HG02938 (cell line): ENCODE measurements around the gene ZRANB1.

Source experiments
- ATAC-seq: cut with Tn5 transposase; IDR thresholded peaks from one replicate; pipeline ENCODE4 v1.9.1; 2021; ENCODE audit warnings: mild to moderate bottlenecking, moderate library complexity; ENCODE audit not compliant: unreplicated experiment

ZRANB1 gene

DNA sequence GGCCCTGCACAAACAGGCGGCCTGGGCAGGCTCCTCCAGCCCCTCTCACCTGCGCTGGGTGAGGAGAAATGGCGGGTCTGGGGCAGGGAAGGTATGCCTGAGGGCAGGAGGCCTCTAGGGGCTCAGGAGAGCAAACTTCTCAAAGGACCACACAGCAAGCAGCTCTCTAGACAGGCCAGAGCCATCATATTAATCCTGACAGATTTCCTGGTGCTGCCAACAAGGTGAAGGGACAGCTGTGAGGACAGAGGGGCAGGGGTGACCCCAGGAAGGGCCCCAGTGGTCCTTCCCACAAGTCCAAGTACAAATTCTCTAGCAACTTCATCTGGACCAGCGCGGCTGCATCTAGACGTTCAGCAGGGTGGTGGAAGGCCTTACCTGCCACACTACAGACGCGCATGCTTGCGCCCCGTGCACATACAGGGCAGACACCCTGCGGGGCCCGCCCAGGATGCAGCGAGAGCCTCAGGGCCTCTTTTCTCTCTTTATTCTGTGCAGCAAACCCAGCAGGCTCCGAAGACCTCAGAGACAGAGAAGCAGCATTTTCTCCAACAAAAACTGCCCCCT lies 62.1 kb downstream of the ZRANB1 start:
- no peak for ATAC-seq

DNA sequence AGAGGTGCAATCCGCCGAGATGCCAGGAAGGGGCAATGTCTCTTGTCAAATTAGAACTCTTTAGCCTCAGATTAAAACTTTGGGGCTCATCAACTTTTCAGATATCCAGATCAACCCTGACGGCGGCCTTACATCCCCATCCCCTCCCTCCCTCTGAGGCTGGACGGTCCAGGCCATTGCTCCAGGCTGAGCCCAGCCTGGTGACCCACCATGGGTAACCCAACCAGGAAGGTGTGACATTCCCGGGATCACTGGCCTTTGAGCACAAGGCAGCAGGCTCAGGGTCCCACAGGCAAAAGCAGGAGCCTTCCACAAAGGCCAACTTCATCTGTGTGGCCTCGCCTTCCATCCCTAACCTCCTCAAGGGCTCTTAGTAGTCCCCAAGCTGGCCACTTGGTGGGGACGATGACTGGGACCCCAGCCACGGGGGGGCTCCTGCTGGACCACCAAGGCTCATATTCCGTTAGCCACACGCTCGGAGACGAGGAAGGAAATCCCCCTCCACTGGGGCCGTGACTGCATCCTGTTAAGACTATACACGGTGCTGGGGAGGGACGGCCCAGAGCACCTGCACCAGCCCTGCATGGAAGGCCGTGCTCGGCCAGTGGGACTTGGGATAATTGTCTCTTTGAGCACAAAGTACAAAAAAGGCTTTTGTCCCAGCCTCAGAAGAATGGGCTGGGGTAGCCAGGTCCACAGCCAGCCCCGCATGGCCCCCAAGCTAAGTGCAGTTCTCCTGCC lies 62.8 kb downstream of the ZRANB1 start:
- no peak for ATAC-seq

GRCh38 chr10:125005312-125006187 lies 63.6 kb downstream of the ZRANB1 start:
- no peak for ATAC-seq

- no peak for ATAC-seq
Measured at GRCh38 chr10:125006188-125006680, 64.3 kb downstream of the ZRANB1 start.

DNA sequence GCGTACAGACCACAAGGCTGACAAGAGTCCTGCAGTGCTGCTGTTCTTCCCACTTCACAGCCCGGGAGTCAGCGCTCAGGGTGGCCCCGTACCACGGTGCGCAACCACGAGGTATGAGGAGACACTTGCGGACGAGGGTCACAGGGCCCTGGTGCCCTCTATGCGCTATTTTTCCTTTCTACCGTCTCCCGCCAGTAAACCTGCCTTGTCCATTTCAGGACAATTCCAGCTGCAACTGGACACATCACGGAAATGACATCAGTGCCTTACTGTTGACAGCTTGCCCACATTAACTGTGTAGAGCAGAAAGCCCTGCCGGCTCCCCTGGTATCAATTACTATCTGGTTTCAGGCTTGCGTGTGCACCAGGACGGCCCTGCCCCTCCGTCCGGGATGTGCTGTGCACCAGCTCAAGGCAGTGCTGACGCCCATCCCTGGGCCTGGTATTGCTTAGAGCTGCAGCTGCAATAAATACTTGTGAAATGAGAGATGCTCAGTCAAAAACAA lies 65.1 kb downstream of the ZRANB1 start:
- no peak for ATAC-seq

DNA sequence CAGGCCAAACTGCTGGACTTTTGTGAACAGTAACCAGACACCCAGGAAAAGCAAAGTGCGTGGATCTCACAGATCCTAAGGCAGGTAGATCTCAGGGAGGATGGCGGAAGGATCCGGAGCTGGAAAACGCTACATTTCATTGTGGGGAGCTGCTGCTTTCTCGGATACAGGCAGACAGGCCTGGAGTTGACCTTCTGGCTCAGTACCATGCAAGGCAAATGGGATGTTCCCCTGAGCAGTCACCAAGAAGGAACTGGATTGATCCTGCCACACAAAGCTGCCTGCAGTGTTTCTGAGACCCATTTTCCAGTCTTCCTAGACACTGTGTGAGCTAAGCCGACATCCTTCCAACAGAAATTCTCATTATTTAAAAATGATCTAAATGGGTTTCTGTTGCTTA lies 65.5 kb downstream of the ZRANB1 start:
- ATAC-seq: no peak

DNA sequence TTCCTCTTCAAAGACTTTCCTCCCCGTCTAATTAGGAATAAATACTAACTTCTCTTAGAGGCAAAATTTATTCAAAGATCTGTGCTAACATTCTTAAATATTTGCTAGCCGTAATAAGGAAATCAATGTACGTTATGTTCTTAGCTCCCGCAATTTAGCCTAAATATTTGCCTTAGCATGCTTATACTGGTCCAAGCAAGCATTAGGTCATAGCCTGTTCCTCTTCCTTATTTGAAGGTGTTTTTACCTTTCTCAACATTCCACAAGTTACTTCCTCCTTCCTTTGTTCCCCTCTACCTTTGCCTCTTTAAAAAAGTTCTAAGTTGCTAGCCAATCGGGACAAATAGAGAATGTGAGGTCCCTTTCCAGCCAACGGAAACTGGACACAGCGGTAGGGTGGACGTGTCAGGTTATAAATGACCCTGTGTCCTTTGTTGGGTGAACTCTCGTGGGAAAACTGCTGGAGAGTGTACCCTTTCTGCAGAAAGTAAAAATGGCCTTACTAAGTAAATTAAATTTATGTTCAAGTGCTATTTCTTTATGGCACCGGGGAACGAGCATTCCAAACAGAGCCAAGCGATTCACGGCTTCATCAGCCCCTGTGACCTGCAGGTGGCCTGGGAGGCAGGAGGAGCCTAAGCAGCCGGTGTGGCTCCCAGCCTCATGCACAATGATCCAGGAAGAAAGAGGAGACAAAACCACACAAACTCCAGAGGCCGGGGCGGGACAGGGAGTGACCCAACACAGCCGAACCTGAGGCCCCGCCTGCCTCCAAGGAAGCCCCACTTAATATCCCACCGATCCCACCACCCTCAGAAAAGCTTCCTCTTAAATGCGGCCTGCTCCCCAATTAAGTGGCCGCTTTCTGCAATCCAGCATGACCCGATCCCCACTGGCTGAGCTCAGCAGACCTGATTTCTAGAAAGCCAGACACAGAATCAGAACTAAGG lies 67.0 kb downstream of the ZRANB1 start:
- ATAC-seq: no peak

GRCh38 chr10:125009661-125010161 lies 67.8 kb downstream of the ZRANB1 start:
- ATAC-seq: no peak

- ATAC-seq: no peak
Measured at GRCh38 chr10:125010362-125010761, 68.4 kb downstream of the ZRANB1 start.

DNA sequence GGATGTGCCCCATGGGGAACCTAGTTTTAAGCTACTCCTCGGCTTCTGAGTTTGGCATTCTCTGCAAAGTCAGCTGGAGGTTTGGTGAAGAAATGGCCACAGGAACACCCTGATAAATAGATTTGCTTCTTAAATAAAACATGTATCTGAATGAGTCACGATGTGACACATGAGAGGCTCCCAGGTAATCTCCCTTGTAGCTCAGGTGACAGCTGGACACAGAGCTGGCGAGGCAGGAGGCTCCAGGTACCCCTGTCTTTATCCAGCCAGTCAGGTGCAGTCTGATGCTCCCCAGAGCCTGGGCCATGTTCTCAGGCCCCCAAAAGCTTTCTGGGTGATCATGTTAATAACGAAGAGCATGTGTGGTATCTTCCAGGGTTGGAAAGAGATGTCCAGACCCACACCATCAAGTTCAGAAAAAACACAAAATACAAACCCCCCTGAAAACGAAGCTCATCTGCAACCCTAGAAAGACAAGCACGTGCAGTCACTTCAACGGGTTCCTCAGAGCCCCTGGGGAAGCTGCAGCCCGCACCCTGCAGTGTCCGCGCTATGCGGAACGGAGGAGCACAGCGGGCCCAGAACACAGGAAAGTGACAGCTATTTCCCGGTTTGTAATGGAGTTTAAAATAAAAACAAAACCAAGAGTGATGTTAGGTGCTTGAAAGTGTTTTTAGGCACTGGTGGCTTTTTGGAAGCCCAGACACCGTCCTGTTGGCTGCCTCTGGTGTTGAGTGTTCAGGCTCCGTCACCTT lies 69.4 kb downstream of the ZRANB1 start:
- ATAC-seq: no peak

DNA sequence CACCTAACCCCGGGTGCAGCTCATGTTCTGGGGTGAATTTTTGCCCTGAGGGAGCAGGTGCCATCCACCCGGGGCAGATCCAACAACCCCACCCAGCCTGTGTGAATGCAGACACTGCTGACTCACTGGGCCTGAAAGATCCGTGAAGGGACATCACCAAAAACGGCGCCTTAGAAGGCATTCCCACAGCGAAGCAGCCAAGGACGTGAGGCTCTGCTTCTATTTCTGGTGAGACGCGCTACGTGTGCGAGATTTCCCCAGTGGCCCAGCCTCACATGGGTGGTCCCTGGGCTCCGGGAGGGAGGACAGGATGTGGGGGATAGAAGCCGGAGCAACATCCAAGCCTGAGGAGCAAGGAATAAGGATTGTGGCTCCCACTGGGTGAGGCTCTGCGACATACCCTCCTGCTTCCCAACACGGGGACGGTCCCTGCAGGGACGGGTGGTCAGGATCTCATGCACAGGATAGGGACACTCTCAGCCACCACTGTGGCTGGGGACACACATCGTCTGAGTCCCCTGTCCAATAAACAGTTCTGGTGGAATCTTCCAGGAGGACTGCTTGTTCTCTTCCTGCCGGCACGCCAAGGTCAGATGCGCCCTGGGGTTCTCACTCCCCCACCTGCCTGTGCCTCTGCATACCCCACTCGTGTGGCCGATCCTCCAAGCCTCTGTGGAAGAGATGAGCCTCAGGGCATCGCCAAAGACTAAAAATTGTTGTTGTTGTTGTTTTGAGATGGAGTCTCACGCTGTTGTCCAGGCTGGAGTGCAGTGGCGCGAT lies 70.2 kb downstream of the ZRANB1 start:
- ATAC-seq: no peak

DNA sequence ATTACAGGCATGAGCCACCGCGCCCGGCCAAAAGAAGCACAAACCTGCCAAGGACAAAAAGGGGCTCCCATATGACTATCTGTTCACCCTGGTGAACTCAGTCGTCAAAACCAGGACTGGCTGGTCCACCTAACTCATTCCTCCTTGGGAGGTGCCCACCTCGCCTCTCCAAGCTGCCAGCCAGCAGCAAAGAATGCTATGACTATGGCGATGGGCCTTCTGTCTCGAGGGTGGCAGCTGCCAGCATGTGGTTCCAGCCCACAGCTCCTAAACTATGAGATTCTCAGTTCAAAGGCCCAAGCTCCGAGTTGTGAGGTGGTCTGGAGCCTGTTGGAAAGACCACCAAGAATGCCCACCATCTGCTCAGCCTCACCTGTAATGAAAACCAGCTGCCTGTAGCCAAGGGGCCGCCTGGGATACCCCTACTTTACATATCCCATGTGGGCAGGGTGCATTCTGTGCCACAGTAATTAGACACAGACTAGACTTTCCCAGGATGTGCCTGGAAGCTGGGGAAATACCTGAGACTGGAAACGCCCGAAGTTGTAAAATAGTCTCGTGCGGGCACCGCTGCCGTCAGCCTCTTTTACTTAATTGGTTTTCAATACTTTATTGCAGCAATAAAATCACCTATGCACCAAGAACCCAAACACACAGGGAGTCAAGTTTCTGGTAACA lies 71.1 kb downstream of the ZRANB1 start:
- no peak for ATAC-seq

GRCh38 chr10:125013529-125013872 lies 71.6 kb downstream of the ZRANB1 start:
- no peak for ATAC-seq

DNA sequence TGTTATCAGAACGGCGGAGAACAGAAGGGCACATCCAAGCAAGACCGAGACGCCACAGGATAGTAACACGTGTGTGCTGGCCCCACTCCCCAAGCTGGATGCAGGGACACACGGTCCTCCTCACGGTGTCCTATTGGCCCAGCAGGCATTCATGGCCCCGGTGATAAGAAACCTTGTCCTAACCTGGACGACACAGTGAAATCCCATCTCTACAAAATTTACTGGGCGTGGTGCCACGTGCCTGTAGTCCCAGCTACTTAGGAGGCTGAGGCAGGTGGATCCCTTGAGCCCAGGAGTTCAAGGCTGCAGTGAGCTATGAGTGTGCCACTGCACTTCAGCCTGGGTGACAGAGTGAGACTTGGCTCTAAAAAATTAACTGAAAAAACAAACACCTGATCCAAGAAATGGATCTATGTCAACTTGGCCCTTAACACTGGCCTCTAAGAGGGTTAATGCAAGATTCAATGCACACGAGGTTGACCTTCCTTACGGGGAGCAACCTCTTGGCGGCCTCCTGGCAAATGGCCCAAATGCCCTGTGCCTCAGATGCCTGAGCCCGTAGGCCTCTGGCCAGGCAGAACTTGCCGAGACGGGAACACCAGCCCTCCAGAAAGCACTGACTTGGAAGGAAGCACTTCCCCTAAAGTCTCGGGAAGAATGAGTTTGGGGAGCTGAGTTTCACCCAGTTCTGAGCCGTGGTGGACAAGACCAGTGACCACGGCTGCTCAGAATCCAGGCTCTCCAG lies 72.3 kb downstream of the ZRANB1 start:
- ATAC-seq: no peak

DNA sequence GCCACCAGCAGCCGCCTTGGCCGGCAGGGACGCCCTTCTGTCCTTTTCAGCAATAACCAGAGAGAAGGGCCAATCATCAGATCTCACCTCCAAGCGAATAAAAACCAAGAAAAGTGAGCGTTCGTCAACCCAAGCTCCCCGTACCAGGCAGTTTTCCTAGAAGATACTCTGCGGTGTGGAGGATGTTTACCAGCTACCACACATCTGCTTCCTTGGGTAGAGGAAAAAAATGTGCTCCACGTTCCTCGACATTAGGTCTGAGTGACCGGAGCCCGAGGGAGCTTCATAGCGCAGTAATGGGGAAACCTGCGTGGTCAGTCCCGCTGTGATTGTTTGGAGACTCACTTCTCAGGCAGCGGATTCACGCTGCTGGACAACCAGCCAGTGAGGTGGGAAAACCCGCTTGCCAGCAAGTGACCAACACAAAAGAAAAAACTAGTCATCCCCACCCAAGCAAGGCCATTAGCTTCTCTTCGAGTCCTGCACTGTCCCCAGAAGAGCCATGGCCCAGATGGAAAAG lies 73.0 kb downstream of the ZRANB1 start:
- no peak for ATAC-seq

DNA sequence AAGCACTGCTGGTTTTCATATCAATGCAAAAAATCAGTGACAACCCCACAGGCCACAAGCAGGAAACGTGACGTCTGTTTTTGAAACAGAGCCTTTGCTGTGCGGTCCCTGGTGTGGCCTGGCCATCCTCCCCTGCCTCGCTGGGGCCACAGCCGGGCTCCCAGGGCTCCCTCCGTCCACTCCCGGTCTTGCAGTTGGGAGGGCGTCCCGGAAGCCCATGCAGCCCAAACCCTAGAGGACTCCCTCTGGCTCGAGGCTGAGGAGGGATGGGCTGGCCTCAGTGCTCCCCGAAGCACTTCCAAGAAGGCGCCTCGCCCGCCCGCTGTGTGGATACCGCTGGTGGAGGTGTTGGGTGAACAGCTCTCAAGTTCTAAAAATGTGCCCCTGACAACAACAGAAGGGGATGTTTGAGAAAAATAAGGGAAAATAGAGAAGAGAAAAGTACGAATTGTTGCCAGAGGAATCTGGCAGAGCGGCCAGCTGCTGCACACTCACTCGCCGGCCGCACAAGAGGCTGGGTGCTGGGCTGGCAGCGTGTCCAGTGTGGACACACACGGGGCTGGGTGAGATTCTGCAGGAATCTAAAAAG lies 73.5 kb downstream of the ZRANB1 start:
- ATAC-seq: no peak

GRCh38 chr10:125016123-125016522 lies 74.2 kb downstream of the ZRANB1 start:
- ATAC-seq: no peak
